HG03571 (cell line): Measurements from ENCODE around the gene CBFA2T3.
"Not testable (repeated sequence)": the region's sequence is repeated elsewhere in the genome, so short reads cannot be mapped to it uniquely, and the experiment has no call there.

ENCODE experiments used
- ATAC-seq: cut with Tn5 transposase; IDR thresholded peaks from one replicate; pipeline ENCODE4 v1.9.1; 2021; ENCODE audit not compliant: unreplicated experiment

CBFA2T3 gene

GRCh38 chr16:88894681-88895300, 82.2 kb downstream of the CBFA2T3 start:
- no peak for ATAC-seq

GRCh38 chr16:88894266-88894665, 82.7 kb downstream of the CBFA2T3 start:
- not testable (repeated sequence) for ATAC-seq

GRCh38 chr16:88893127-88893968, 83.7 kb downstream of the CBFA2T3 start:
- no peak for ATAC-seq

GRCh38 chr16:88892065-88892464, 84.9 kb downstream of the CBFA2T3 start:
- ATAC-seq = no peak

- ATAC-seq = no peak
These were observed 85.9 kb downstream of the CBFA2T3 start for GRCh38 chr16:88891083-88891482.

- not testable (repeated sequence) for ATAC-seq
These were observed 87.2 kb downstream of the CBFA2T3 start for GRCh38 chr16:88889702-88890352.

- no peak for ATAC-seq
These were observed 88.3 kb downstream of the CBFA2T3 start for GRCh38 chr16:88888461-88889387.

GRCh38 chr16:88888057-88888456, 89.0 kb downstream of the CBFA2T3 start:
- ATAC-seq = no peak

GRCh38 chr16:88886845-88887521, 90.0 kb downstream of the CBFA2T3 start:
- ATAC-seq = no peak

- ATAC-seq = no peak
These were observed 90.6 kb downstream of the CBFA2T3 start for GRCh38 chr16:88886420-88886844.

GRCh38 chr16:88885693-88886280, 91.2 kb downstream of the CBFA2T3 start:
- ATAC-seq = no peak

- no peak for ATAC-seq
These were observed 92.3 kb downstream of the CBFA2T3 start for GRCh38 chr16:88884569-88885271.

GRCh38 chr16:88883946-88884345, 93.1 kb downstream of the CBFA2T3 start:
- ATAC-seq = no peak

GRCh38 chr16:88883117-88883895, 93.7 kb downstream of the CBFA2T3 start:
- ATAC-seq = no peak

GRCh38 chr16:88882358-88883030, 94.5 kb downstream of the CBFA2T3 start:
- no peak for ATAC-seq

GRCh38 chr16:88881675-88882357, 95.2 kb downstream of the CBFA2T3 start:
- ATAC-seq = no peak

GRCh38 chr16:88881007-88881615, 95.9 kb downstream of the CBFA2T3 start:
- no peak for ATAC-seq
